DND-41 (cell line): ENCODE results near the gene ZNF236.

Experiments used
- ATAC-seq: fragments of 200-7000 bp; cut with Tn5 transposase; 3 replicates; pipeline ENCODE4 v1.9.1; 2021; ENCODE audit warnings: low read depth; ENCODE audit not compliant: insufficient read depth
- DNase-seq: peaks from one replicate; pipeline ENCODE4 v3.0.0-alpha.2; 2020
- H2AFZ ChIP-seq: 2 replicates; pipeline ENCODE4 v1.6.0; 2012; ENCODE audit warnings: low read depth, low read length
- H3K27ac ChIP-seq: 2 replicates; pipeline ENCODE4 v1.5.1; 2012; ENCODE audit warnings: low read length, inconsistent platforms
- H3K27me3 ChIP-seq: fragments of 200-600 bp; sonication (generic); 2 replicates; pipeline ENCODE4 v1.6.0; 2012; ENCODE audit warnings: low read length, mild to moderate bottlenecking, inconsistent platforms; ENCODE audit not compliant: insufficient read depth, poor library complexity
- H3K36me3 ChIP-seq: 2 replicates; pipeline ENCODE4 v1.5.1; 2012; ENCODE audit warnings: low read length, inconsistent platforms; ENCODE audit not compliant: insufficient read depth
- H3K4me1 ChIP-seq: 2 replicates; pipeline ENCODE4 v1.5.1; 2012; ENCODE audit warnings: mild to moderate bottlenecking, low read length; ENCODE audit not compliant: insufficient read depth
- H3K4me2 ChIP-seq: 2 replicates; pipeline ENCODE4 v1.6.0; 2012; ENCODE audit warnings: mild to moderate bottlenecking, moderate library complexity, low read length, inconsistent platforms; ENCODE audit not compliant: insufficient read depth
- H3K4me3 ChIP-seq, 2 experiments: fragments of 200-600 bp in 1 of 2; shearing (Covaris generic) in 1 of 2; 2 replicates each; pipeline ENCODE4 v1.5.1; 2012 to 2016; ENCODE audit warnings: inconsistent platforms in 2 of 2, low read length in 2 of 2, mild to moderate bottlenecking in 2 of 2, low read depth in 1 of 2, moderate library complexity in 1 of 2
- H3K79me2 ChIP-seq: 2 replicates; pipeline ENCODE4 v1.6.0; 2012; ENCODE audit warnings: low read length, inconsistent platforms; ENCODE audit not compliant: insufficient read depth
- H3K9ac ChIP-seq: 2 replicates; pipeline ENCODE4 v1.6.0; 2012; ENCODE audit warnings: low read depth, mild to moderate bottlenecking, inconsistent platforms, low read length, moderate library complexity
- H3K9me3 ChIP-seq: 2 replicates; pipeline ENCODE4 v1.5.1; 2012; ENCODE audit warnings: low read length, moderate library complexity, mild to moderate bottlenecking, inconsistent platforms; ENCODE audit not compliant: insufficient read depth, severe bottlenecking
- H4K20me1 ChIP-seq: 2 replicates; pipeline ENCODE4 v1.6.0; 2012; ENCODE audit warnings: low read length; ENCODE audit not compliant: insufficient read depth
- CTCF ChIP-seq: IDR thresholded peaks from 2 replicates; pipeline ENCODE4 v1.5.1; 2012; ENCODE audit warnings: borderline replicate concordance, low read length, moderate library complexity, mild to moderate bottlenecking; ENCODE audit not compliant: poor library complexity, severe bottlenecking; ENCODE audit errors: extremely low read depth
- EZH2 ChIP-seq: IDR thresholded peaks from 3 replicates; pipeline ENCODE4 v1.6.1; 2012; ENCODE audit warnings: borderline replicate concordance, low read depth, mild to moderate bottlenecking, moderate library complexity, low read length, inconsistent platforms; ENCODE audit not compliant: severe bottlenecking

The ZNF236 gene

GRCh38 chr18:76985156-76985950, 163.0 kb downstream of the ZNF236 start:
- H3K27ac ChIP-seq: no peak overlapping the region
- H3K4me1 ChIP-seq: peaks cover 5% of the 10 kb centered on the region; the same call in 1 of the 2 replicates
- H3K4me3 ChIP-seq: no peak overlapping the region
- no peaks in the 10 kb centered on the region for H3K79me2 ChIP-seq
- H3K27me3 ChIP-seq: no peaks in the 10 kb centered on the region
- no peak overlapping the region for H2AFZ ChIP-seq
- H4K20me1 ChIP-seq: no peaks in the 10 kb centered on the region
- H3K9ac ChIP-seq: no peak overlapping the region
- no peaks in the 10 kb centered on the region for H3K9me3 ChIP-seq
- ATAC-seq (no peak), DNase-seq (no peak)
- TF ChIP-seq CTCF (no peak), EZH2 (no peak)
- no peak overlapping the region for H3K4me2 ChIP-seq
- H3K36me3 ChIP-seq: no peaks in the 10 kb centered on the region

GRCh38 chr18:76985951-76986236, 163.5 kb downstream of the ZNF236 start:
- H3K4me1 ChIP-seq: peaks cover 5% of the 10 kb centered on the region; the same call in 1 of the 2 replicates
- no peak for DNase-seq
- H2AFZ ChIP-seq: no peak overlapping the region
- no peak overlapping the region for H3K27ac ChIP-seq
- no peak for TF ChIP-seq CTCF
- TF ChIP-seq EZH2: no peak
- H4K20me1 ChIP-seq: no peaks in the 10 kb centered on the region
- H3K4me2 ChIP-seq: no peak overlapping the region
- H3K36me3 ChIP-seq: no peaks in the 10 kb centered on the region
- H3K79me2 ChIP-seq: no peaks in the 10 kb centered on the region
- no peak for ATAC-seq
- H3K9ac ChIP-seq: no peak overlapping the region
- no peaks in the 10 kb centered on the region for H3K9me3 ChIP-seq
- no peak overlapping the region for H3K4me3 ChIP-seq
- no peaks in the 10 kb centered on the region for H3K27me3 ChIP-seq

DNA sequence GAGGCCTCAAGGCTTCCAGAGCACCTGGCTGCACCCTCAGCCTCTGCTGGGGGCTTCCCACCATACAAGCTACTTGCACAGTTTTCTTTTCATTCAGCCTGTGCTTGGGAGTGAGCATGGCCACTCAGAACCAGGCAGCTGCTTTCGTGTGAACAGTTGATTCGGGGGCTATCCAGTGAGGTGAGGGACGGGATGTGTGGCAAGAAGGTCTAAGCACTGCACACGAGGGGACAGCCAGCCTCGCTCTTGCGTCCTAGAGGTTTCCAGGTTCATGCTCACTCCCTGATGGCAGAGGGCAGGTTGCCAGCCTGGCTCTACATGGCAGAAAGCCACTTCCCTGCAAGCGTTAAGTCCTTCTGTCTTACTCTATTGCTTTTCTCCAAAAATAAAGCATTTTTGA, 164.0 kb downstream of the ZNF236 start:
- ATAC-seq: no peak
- TF ChIP-seq EZH2: no peak
- no peak for TF ChIP-seq CTCF

More for the DNA sequence above, 164.0 kb downstream of the ZNF236 start:
- peaks cover 5% of the 10 kb centered on the region; the same call in 1 of the 2 replicates for H3K4me1 ChIP-seq
- no peak overlapping the region for H3K27ac ChIP-seq
- no peaks in the 10 kb centered on the region for H3K36me3 ChIP-seq
- no peak overlapping the region for H2AFZ ChIP-seq
- no peak overlapping the region for H3K4me2 ChIP-seq
- H3K9ac ChIP-seq: no peak overlapping the region
- H3K27me3 ChIP-seq: no peaks in the 10 kb centered on the region
- no peaks in the 10 kb centered on the region for H3K9me3 ChIP-seq
- no peaks in the 10 kb centered on the region for H3K79me2 ChIP-seq
- H3K4me3 ChIP-seq: no peak overlapping the region
- no peak for DNase-seq
- H4K20me1 ChIP-seq: no peaks in the 10 kb centered on the region
